Measurements from ENCODE around the gene MIB1. TPM values are rescaled to one million over a fixed set of nuclear protein-coding genes. Genes with fewer than 3 reads are reported as not detected.

MIB1 gene
- total and polyA plus RNA-seq, 2 experiments from 2014 or later, result 10.8 to 56.7 TPM

- DNase-seq (ENCODE audit: low spot score) (no peak), ATAC-seq (no peak)
- Histone ChIP-seq H4K20me1 (replicated peaks; ENCODE audit: insufficient read depth) (peaks cover 14% of the 10 kb centered on the region; the same call in 1 of the 2 replicates), H3K36me3 (ENCODE audit: insufficient read depth) (peaks cover 9% of the 10 kb centered on the region; the same call in 1 of the 2 replicates), H3K27ac (ENCODE audit: low read depth) (no peak overlapping the region), H3K4me1 (ENCODE audit: insufficient read depth) (peaks cover 17% of the 10 kb centered on the region), H3K79me2 (replicated peaks; ENCODE audit: insufficient read depth) (peaks cover 81% of the 10 kb centered on the region), H2AFZ (no peak overlapping the region), H3K4me3 (no peak overlapping the region), H3F3A (replicated peaks; ENCODE audit: low read depth) (no peaks in the 10 kb centered on the region), H3K9me2 (ENCODE audit: insufficient read depth) (no peaks in the 10 kb centered on the region), H3K27me3 (ENCODE audit: insufficient read depth) (no peaks in the 10 kb centered on the region), H3K4me2 (peak overlapping the region; percentile 29; the same call in 1 of the 2 replicates)
- TF ChIP-seq POLR2AphosphoS5 (IDR thresholded peaks at IDR 0.05; ENCODE audit: low read depth) (no peak), STAT1 (IDR thresholded peaks at IDR 0.05; ENCODE audit: unreplicated experiment) (no peak), EZH2 (IDR thresholded peaks at IDR 0.05; ENCODE audit: low read depth, unreplicated experiment) (no peak), CTCF (conservative IDR thresholded peaks at IDR 0.05; ENCODE audit: low read depth in 2 of 2) (no peak), NANOG (IDR thresholded peaks at IDR 0.05; ENCODE audit: borderline replicate concordance) (no peak), ZNF331 (CRISPR knock-in tag; IDR thresholded peaks at IDR 0.05; ENCODE audit: low read depth) (no peak), EZH2phosphoT487 (IDR thresholded peaks at IDR 0.05; ENCODE audit: unreplicated experiment) (no peak), ZNF114 (CRISPR knock-in tag; IDR thresholded peaks at IDR 0.05) (no peak), JUNB (IDR thresholded peaks at IDR 0.05; ENCODE audit: unreplicated experiment) (no peak), REST (IDR thresholded peaks at IDR 0.05; ENCODE audit: unreplicated experiment) (no peak), CREB1 (CRISPR knock-in tag; IDR thresholded peaks at IDR 0.05; ENCODE audit: low read depth) (no peak)
- TF ChIP-seq, protein P1, sequence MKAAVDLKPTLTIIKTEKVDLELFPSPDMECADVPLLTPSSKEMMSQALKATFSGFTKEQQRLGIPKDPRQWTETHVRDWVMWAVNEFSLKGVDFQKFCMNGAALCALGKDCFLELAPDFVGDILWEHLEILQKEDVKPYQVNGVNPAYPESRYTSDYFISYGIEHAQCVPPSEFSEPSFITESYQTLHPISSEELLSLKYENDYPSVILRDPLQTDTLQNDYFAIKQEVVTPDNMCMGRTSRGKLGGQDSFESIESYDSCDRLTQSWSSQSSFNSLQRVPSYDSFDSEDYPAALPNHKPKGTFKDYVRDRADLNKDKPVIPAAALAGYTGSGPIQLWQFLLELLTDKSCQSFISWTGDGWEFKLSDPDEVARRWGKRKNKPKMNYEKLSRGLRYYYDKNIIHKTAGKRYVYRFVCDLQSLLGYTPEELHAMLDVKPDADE (IDR thresholded peaks at IDR 0.05), result no peak
- TF ChIP-seq, protein P2, sequence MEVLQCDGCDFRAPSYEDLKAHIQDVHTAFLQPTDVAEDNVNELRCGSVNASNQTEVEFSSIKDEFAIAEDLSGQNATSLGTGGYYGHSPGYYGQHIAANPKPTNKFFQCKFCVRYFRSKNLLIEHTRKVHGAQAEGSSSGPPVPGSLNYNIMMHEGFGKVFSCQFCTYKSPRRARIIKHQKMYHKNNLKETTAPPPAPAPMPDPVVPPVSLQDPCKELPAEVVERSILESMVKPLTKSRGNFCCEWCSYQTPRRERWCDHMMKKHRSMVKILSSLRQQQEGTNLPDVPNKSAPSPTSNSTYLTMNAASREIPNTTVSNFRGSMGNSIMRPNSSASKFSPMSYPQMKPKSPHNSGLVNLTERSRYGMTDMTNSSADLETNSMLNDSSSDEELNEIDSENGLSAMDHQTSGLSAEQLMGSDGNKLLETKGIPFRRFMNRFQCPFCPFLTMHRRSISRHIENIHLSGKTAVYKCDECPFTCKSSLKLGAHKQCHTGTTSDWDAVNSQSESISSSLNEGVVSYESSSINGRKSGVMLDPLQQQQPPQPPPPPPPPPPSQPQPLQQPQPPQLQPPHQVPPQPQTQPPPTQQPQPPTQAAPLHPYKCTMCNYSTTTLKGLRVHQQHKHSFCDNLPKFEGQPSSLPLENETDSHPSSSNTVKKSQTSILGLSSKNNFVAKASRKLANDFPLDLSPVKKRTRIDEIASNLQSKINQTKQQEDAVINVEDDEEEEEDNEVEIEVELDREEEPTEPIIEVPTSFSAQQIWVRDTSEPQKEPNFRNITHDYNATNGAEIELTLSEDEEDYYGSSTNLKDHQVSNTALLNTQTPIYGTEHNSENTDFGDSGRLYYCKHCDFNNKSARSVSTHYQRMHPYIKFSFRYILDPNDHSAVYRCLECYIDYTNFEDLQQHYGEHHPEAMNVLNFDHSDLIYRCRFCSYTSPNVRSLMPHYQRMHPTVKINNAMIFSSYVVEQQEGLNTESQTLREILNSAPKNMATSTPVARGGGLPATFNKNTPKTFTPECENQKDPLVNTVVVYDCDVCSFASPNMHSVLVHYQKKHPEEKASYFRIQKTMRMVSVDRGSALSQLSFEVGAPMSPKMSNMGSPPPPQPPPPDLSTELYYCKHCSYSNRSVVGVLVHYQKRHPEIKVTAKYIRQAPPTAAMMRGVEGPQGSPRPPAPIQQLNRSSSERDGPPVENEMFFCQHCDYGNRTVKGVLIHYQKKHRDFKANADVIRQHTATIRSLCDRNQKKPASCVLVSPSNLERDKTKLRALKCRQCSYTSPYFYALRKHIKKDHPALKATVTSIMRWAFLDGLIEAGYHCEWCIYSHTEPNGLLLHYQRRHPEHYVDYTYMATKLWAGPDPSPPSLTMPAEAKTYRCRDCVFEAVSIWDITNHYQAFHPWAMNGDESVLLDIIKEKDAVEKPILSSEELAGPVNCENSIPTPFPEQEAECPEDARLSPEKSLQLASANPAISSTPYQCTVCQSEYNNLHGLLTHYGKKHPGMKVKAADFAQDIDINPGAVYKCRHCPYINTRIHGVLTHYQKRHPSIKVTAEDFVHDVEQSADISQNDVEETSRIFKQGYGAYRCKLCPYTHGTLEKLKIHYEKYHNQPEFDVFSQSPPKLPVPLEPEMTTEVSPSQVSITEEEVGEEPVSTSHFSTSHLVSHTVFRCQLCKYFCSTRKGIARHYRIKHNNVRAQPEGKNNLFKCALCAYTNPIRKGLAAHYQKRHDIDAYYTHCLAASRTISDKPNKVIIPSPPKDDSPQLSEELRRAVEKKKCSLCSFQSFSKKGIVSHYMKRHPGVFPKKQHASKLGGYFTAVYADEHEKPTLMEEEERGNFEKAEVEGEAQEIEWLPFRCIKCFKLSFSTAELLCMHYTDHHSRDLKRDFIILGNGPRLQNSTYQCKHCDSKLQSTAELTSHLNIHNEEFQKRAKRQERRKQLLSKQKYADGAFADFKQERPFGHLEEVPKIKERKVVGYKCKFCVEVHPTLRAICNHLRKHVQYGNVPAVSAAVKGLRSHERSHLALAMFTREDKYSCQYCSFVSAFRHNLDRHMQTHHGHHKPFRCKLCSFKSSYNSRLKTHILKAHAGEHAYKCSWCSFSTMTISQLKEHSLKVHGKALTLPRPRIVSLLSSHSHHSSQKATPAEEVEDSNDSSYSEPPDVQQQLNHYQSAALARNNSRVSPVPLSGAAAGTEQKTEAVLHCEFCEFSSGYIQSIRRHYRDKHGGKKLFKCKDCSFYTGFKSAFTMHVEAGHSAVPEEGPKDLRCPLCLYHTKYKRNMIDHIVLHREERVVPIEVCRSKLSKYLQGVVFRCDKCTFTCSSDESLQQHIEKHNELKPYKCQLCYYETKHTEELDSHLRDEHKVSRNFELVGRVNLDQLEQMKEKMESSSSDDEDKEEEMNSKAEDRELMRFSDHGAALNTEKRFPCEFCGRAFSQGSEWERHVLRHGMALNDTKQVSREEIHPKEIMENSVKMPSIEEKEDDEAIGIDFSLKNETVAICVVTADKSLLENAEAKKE (CRISPR knock-in tag; IDR thresholded peaks at IDR 0.05), result no peak
- Mint-ChIP-seq H3K4me1 (peaks cover 31% of the 10 kb centered on the region), H3K4me3 (no peak overlapping the region), H3K27me3 (ENCODE audit: insufficient read depth, low read depth, poor library complexity) (no peaks in the 10 kb centered on the region), H3K27ac (no peak overlapping the region), H3K9me3 (no peaks in the 10 kb centered on the region), H3K36me3 (ENCODE audit: low read depth) (peaks cover 17% of the 10 kb centered on the region)
Observed at GRCh38 chr18:21762181-21762772, 21.7 kb downstream of the MIB1 start.

Measured in GM23338 (cell line).